Mucosa of descending colon (tissue), 3 donors: ENCODE measurements around the gene CLEC7A. TPM values are rescaled to one million over a fixed set of nuclear protein-coding genes. Genes with fewer than 3 reads are reported as not detected.

Experiments
- ATAC-seq: fragments of 200-7000 bp; cut with Tn5 transposase; one replicate; pipeline ENCODE4 v1.9.1; 2020; ENCODE audit warnings: mild to moderate bottlenecking, moderate library complexity
- DNase-seq, 3 donors: peaks; one replicate each; pipeline ENCODE4 v3.0.0-alpha.2; 2020
- H3K36me3 ChIP-seq: fragments of 200-600 bp; one replicate; pipeline ENCODE4 v1.8.0; 2021; ENCODE audit warnings: low read depth, mild to moderate bottlenecking
- H3K4me1 ChIP-seq: fragments of 200-600 bp; one replicate; pipeline ENCODE4 v1.8.0; 2021; ENCODE audit warnings: low read depth, mild to moderate bottlenecking
- H3K4me3 ChIP-seq: fragments of 200-600 bp; one replicate; pipeline ENCODE4 v1.8.0; 2021; ENCODE audit warnings: mild to moderate bottlenecking
- H3K9me3 ChIP-seq: fragments of 200-600 bp; one replicate; pipeline ENCODE4 v1.8.0; 2021; ENCODE audit warnings: mild to moderate bottlenecking
- intact Hi-C, 2 donors: fragments of 100-400 bp; cut with DNase I in 1 of 2; cut with micrococcal nuclease in 1 of 2; formaldehyde crosslinking; loops; one replicate each; pipeline versions ENCODE4 v1.11.0 to v1.11.1; 2022; cut with DNase I, micrococcal nuclease
- total RNA-seq, 3 donors: library from RNA; stranded (reverse); fragmentation: NEBNext Ultra II Directional in 2 of 3; extraction: Animal tissue kit (Norgen Biotek cat#: 25700) in 2 of 3; gene quantifications; one replicate each; pipeline versions ENCODE4 v1.2.1 to v1.2.4, GENCODE V29; 2021 to 2023
- TF ChIP-seq, protein P1 (sequence below): fragments of 200-600 bp; IDR thresholded peaks from one replicate; pipeline ENCODE4 v1.8.0; 2022; ENCODE audit warnings: antibody characterized with exemption, mild to moderate bottlenecking
- donor health status: DM: no; HTN: no; CAD: no; lungs with moderate emphysema.
- donor health status: DM: no; HTN: no; CAD: no.
- donor health status: DM: no; HTN: yes; CAD: no.

The CLEC7A gene
- total RNA-seq, 3 donors from 2014 or later, result 3.1 to 12.0 (median 6.3) TPM

DNA sequence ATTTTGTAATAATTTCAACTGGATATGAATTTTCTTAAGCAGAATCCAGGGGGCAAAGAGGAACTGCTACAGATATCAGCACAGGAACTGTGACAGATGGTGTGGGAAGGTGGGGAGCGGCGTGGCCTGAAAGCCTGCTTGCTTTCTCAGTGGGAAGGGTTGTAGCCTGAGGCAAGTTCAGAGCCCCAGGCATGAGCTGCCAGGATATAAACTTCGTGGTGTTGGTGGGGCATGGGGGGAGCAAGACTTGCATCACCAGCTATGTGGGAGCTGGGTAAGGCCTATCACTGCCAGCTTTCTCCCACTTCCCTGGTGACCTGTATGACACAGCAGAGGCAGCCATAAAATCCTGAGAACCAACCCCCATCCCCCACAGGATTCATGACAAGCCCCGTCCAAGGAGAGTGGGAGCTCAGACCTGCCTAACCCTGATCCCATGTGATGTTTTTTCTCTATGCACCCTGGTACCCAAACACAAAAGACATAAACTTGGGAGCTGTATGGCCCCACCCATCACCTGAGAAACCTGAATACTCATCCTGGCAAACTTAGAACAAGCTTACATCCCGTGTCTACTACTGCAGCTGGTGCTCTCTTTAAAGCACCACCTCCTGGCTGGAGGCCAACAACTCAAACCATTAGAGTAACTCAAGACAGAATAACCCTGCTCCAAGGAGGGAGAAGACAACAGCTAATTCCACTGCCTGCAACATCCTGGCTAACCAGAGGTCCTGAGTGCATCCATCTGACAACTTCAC is 47.7 kb downstream of the CLEC7A start:
- TF ChIP-seq, protein P1, sequence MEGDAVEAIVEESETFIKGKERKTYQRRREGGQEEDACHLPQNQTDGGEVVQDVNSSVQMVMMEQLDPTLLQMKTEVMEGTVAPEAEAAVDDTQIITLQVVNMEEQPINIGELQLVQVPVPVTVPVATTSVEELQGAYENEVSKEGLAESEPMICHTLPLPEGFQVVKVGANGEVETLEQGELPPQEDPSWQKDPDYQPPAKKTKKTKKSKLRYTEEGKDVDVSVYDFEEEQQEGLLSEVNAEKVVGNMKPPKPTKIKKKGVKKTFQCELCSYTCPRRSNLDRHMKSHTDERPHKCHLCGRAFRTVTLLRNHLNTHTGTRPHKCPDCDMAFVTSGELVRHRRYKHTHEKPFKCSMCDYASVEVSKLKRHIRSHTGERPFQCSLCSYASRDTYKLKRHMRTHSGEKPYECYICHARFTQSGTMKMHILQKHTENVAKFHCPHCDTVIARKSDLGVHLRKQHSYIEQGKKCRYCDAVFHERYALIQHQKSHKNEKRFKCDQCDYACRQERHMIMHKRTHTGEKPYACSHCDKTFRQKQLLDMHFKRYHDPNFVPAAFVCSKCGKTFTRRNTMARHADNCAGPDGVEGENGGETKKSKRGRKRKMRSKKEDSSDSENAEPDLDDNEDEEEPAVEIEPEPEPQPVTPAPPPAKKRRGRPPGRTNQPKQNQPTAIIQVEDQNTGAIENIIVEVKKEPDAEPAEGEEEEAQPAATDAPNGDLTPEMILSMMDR, result no peak
- ATAC-seq (no peak), DNase-seq (no peak)
- Histone ChIP-seq H3K4me3 (no peak overlapping the region), H3K9me3 (no peaks in the 10 kb centered on the region), H3K4me1 (no peaks in the 10 kb centered on the region), H3K36me3 (no peaks in the 10 kb centered on the region)
- intact Hi-C loops, result no loop called here

DNA sequence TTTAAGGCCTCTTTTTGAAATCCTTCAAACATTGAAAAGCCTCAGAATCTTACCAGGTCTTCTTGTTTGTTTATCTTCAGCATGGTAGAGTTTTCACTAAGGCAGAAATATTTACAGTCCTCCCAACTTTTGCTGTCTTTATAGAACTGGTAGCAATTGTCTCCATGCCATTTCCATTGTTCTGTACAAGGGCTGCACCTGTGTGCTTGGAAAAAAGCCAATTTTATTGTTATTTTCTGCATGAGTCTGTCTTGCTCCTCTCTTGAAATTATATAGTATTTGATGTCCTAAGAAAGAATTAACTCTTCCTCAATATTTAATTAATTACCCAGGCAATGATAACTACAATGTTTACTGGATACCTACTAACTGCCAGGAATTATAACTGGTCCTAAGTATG is 54.5 kb downstream of the CLEC7A start:
- Histone ChIP-seq H3K9me3 (no peaks in the 10 kb centered on the region), H3K4me3 (no peak overlapping the region), H3K4me1 (no peaks in the 10 kb centered on the region), H3K36me3 (no peaks in the 10 kb centered on the region)
- no peak for ATAC-seq
- intact Hi-C loops, result no loop called here
- DNase-seq, result no peak
- TF ChIP-seq, protein P1, result no peak

- Histone ChIP-seq H3K9me3 (no peaks in the 10 kb centered on the region), H3K4me3 (no peak overlapping the region), H3K4me1 (no peaks in the 10 kb centered on the region), H3K36me3 (no peaks in the 10 kb centered on the region)
- DNase-seq (no peak), ATAC-seq (no peak)
- intact Hi-C loops, result no loop called here
- TF ChIP-seq, protein P1, result no peak
Observed at GRCh38 chr12:10073261-10073660, 56.7 kb downstream of the CLEC7A start.

- no peak for ATAC-seq
- DNase-seq, result no peak
- TF ChIP-seq, protein P1, result no peak
- Histone ChIP-seq H3K4me1 (no peaks in the 10 kb centered on the region), H3K36me3 (no peaks in the 10 kb centered on the region), H3K9me3 (no peaks in the 10 kb centered on the region), H3K4me3 (no peak overlapping the region)
- intact Hi-C loops, result no loop called here
Observed at GRCh38 chr12:10072131-10072530, 57.9 kb downstream of the CLEC7A start.

DNA sequence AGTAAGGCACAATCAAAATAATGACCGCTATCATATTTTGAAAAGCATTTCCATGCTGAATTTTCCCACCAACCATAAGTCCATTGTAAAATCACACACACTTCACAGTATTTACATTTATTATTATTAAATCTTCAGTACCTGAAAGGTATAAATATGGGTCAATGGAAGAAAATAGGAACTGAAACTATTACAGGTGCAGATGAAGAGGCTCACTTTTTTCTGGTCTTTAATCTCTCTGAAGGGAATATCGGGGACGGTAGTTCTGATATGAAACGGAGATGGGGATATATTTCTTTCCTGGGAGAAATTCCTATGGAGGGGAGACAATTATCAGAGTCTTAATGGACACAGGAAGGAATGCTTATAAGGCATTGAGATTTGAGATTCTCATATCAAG is 59.6 kb downstream of the CLEC7A start:
- DNase-seq (no peak), ATAC-seq (no peak)
- intact Hi-C loops, result no loop called here
- TF ChIP-seq, protein P1, result no peak
- Histone ChIP-seq H3K4me3 (no peak overlapping the region), H3K9me3 (no peaks in the 10 kb centered on the region), H3K36me3 (no peaks in the 10 kb centered on the region), H3K4me1 (no peaks in the 10 kb centered on the region)
